HepG2 (cell line): ENCODE results near the gene DENND5A. TPM values are rescaled to one million over a fixed set of nuclear protein-coding genes. Genes with fewer than 3 reads are reported as not detected.

Source experiments
- CHCHD3 ChIP-seq: sonication (generic); formaldehyde crosslinking; IDR thresholded peaks from 2 replicates; pipeline ENCODE4 v1.8.0; 2022; ENCODE audit warnings: mild to moderate bottlenecking, missing genetic modification reagents, moderate library complexity
- ELF3 ChIP-seq: IDR thresholded peaks from 2 replicates; pipeline ENCODE4 v1.6.1; 2016; ENCODE audit warnings: missing genetic modification reagents, missing compliant biosample characterization
- IRF9 ChIP-seq: sonication (generic); formaldehyde crosslinking; IDR thresholded peaks from 2 replicates; pipeline ENCODE4 v1.8.0; 2022; ENCODE audit warnings: missing genetic modification reagents, mild to moderate bottlenecking, borderline replicate concordance
- MTERF4 ChIP-seq: sonication (generic); formaldehyde crosslinking; IDR thresholded peaks from 2 replicates; pipeline ENCODE4 v1.8.0; 2023; ENCODE audit warnings: mild to moderate bottlenecking, missing genetic modification reagents
- ZNF142 ChIP-seq: sonication (generic); formaldehyde crosslinking; IDR thresholded peaks from 2 replicates; pipeline ENCODE4 v1.4.0; 2020; ENCODE audit warnings: missing genetic modification reagents
- polyA plus RNA-seq, 8 experiments: library from polyadenylated mRNA; depleted of rRNA in 3 of 8; stranded (reverse) in 7 of 8; unstranded in 1 of 8; fragments of >200 nt; fragmentation: Illumina TruSeq in 4 of 8; extraction: Trizol in 4 of 8; gene quantifications; 2 replicates each; pipeline versions ENCODE4 v1.2.1 to v1.2.3, GENCODE V29; 2011 to 2016; ENCODE audit warnings: low read depth in 4 of 8, missing spikeins in 1 of 8, mixed read lengths in 1 of 8; ENCODE audit not compliant: insufficient read depth in 1 of 8
- total RNA-seq, 5 experiments: library from RNA; depleted of rRNA; stranded (reverse); fragments of >200 nt; fragmentation: Illumina TruSeq; extraction: Trizol; gene quantifications; 2 replicates each; pipeline ENCODE4 v1.2.3, GENCODE V29; 2016; ENCODE audit warnings: low read depth in 1 of 5

The DENND5A gene
- total and polyA plus RNA-seq, 2 of the 13 experiments (the other 11 are each of a cell fraction or from before 2014, with no cell fraction given), result 63.3 to 145 TPM

- TF ChIP-seq IRF9 (CRISPR knock-in tag) (no peak), CHCHD3 (no peak), MTERF4 (CRISPR knock-in tag) (no peak), ELF3 (CRISPR knock-in tag) (no peak), ZNF142 (CRISPR knock-in tag) (no peak)
These were observed 42.5 kb downstream of the DENND5A start (continued) for GRCh38 chr11:9222654-9223053.
